HL-60 (cell line): ENCODE data around the gene NUDT8.

Experiments used
- DNase-seq, 2 experiments: peaks; one replicate each; pipeline ENCODE4 v3.0.0-alpha.2; 2010 to 2020; ENCODE audit warnings: low read depth in 1 of 2, low spot score in 1 of 2
- H3K27ac ChIP-seq: fragments of 250-450 bp; sonication (Bioruptor Pico); replicated peaks from 2 replicates; pipeline ENCODE4 v1.5.1; 2020; ENCODE audit warnings: mild to moderate bottlenecking, moderate library complexity
- H3K27me3 ChIP-seq: fragments of 250-450 bp; sonication (Bioruptor Pico); 2 replicates; pipeline ENCODE4 v1.5.1; 2021; ENCODE audit warnings: mild to moderate bottlenecking, moderate library complexity; ENCODE audit not compliant: insufficient read depth, poor library complexity, severe bottlenecking
- H3K4me3 ChIP-seq: replicated peaks from 2 replicates; pipeline ENCODE4 v1.5.1; 2011; ENCODE audit warnings: mild to moderate bottlenecking, control low read depth, low read length; ENCODE audit not compliant: insufficient read depth
- GABPA ChIP-seq: IDR thresholded peaks from 2 replicates; pipeline ENCODE4 v1.6.1; 2012; ENCODE audit warnings: low read depth
- POLR2AphosphoS5 ChIP-seq: IDR thresholded peaks from 2 replicates; pipeline ENCODE4 v1.6.1; 2012; ENCODE audit warnings: low read depth
- SPI1 ChIP-seq: IDR thresholded peaks from 2 replicates; pipeline ENCODE4 v1.6.1; 2012; ENCODE audit warnings: low read depth, mild to moderate bottlenecking, borderline replicate concordance
- TF ChIP-seq, protein P1 (sequence below): IDR thresholded peaks from 2 replicates; pipeline ENCODE4 v1.6.1; 2012; ENCODE audit warnings: low read depth; ENCODE audit not compliant: insufficient replicate concordance
- TF ChIP-seq, protein P2 (sequence below): IDR thresholded peaks from one replicate; pipeline ENCODE4 v1.5.1; 2011; ENCODE audit warnings: low read length, control low read depth, inconsistent platforms; ENCODE audit not compliant: insufficient read depth

Gene NUDT8

DNA sequence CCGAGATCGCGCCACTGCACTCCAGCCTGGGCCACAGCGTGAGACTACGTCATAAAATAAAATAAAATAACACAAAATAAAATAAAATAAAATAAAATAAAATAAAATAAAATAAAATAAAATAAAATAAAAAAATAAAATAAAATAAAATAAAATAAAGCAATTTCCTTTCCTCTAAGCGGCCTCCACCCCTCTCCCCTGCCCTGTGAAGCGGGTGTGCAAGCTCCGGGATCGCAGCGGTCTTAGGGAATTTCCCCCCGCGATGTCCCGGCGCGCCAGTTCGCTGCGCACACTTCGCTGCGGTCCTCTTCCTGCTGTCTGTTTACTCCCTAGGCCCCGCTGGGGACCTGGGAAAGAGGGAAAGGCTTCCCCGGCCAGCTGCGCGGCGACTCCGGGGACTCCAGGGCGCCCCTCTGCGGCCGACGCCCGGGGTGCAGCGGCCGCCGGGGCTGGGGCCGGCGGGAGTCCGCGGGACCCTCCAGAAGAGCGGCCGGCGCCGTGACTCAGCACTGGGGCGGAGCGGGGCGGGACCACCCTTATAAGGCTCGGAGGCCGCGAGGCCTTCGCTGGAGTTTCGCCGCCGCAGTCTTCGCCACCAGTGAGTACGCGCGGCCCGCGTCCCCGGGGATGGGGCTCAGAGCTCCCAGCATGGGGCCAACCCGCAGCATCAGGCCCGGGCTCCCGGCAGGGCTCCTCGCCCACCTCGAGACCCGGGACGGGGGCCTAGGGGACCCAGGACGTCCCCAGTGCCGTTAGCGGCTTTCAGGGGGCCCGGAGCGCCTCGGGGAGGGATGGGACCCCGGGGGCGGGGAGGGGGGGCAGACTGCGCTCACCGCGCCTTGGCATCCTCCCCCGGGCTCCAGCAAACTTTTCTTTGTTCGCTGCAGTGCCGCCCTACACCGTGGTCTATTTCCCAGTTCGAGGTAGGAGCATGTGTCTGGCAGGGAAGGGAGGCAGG lies 46.2 kb downstream of the NUDT8 start, which contains the start of gene GSTP1:
TSS of gene GSTP1 (plus strand) at position 566 of the 958 bp plus-strand sequence. CDS start at position 598, 32 bp downstream.
- TF ChIP-seq, protein P1, sequence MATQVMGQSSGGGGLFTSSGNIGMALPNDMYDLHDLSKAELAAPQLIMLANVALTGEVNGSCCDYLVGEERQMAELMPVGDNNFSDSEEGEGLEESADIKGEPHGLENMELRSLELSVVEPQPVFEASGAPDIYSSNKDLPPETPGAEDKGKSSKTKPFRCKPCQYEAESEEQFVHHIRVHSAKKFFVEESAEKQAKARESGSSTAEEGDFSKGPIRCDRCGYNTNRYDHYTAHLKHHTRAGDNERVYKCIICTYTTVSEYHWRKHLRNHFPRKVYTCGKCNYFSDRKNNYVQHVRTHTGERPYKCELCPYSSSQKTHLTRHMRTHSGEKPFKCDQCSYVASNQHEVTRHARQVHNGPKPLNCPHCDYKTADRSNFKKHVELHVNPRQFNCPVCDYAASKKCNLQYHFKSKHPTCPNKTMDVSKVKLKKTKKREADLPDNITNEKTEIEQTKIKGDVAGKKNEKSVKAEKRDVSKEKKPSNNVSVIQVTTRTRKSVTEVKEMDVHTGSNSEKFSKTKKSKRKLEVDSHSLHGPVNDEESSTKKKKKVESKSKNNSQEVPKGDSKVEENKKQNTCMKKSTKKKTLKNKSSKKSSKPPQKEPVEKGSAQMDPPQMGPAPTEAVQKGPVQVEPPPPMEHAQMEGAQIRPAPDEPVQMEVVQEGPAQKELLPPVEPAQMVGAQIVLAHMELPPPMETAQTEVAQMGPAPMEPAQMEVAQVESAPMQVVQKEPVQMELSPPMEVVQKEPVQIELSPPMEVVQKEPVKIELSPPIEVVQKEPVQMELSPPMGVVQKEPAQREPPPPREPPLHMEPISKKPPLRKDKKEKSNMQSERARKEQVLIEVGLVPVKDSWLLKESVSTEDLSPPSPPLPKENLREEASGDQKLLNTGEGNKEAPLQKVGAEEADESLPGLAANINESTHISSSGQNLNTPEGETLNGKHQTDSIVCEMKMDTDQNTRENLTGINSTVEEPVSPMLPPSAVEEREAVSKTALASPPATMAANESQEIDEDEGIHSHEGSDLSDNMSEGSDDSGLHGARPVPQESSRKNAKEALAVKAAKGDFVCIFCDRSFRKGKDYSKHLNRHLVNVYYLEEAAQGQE: peak; percentile 38
- TF ChIP-seq POLR2AphosphoS5: peak; percentile 83
- no peak for TF ChIP-seq GABPA
- Histone ChIP-seq H3K4me3 (peak within 1 kb of the TSS; percentile 55), H3K27me3 (no peaks in the 10 kb centered on the region), H3K27ac (peak within 1 kb of the TSS; percentile 82)
- DNase-seq: peak; percentile 89 to 91

DNA sequence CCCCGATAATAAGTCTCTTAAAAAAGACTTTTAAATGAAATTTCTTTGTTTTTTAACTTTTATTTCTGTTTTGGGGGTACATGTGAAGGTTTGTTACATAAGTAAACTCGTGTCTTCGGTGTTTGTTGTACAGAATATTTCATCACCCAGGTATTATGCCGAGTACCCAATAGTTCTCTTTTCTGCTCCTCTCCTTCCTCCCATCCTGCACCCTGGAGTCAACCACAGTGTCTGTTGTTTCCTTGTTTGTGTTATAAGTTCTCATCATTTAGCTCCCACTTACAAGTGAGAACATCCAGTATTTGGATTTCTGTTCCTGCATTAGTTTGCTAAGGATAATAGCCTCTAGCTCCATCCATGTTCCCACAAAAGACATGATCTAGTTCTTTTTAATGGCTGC lies 47.7 kb downstream of the NUDT8 start:
- Histone ChIP-seq H3K27ac (peak overlapping the region; percentile 82), H3K27me3 (no peaks in the 10 kb centered on the region), H3K4me3 (no peak overlapping the region)
- peak in 1 of 2 experiments; percentile 58 for DNase-seq
- TF ChIP-seq, protein P1: no peak
- TF ChIP-seq GABPA (no peak), SPI1 (no peak), POLR2AphosphoS5 (no peak)
- TF ChIP-seq, protein P2, sequence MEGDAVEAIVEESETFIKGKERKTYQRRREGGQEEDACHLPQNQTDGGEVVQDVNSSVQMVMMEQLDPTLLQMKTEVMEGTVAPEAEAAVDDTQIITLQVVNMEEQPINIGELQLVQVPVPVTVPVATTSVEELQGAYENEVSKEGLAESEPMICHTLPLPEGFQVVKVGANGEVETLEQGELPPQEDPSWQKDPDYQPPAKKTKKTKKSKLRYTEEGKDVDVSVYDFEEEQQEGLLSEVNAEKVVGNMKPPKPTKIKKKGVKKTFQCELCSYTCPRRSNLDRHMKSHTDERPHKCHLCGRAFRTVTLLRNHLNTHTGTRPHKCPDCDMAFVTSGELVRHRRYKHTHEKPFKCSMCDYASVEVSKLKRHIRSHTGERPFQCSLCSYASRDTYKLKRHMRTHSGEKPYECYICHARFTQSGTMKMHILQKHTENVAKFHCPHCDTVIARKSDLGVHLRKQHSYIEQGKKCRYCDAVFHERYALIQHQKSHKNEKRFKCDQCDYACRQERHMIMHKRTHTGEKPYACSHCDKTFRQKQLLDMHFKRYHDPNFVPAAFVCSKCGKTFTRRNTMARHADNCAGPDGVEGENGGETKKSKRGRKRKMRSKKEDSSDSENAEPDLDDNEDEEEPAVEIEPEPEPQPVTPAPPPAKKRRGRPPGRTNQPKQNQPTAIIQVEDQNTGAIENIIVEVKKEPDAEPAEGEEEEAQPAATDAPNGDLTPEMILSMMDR: no peak

DNA sequence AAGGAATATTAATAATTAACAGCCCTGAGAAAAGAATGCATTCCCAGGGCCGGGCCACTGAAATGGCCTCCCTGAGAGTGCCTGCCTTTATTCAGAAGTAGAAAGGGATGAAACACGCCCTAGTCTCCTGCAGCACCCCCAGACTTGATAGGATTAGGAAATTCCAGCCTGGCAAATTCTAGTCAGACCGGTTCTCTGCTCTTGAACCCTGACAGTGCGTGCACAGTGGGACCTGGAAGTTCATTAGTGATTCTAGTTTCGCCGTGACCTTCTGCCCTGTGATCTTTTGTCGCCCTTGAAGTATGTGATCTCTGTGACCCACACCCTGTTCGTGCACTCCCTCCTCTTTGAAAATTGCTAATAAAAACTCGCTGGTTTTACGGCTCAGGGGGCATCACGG lies 48.3 kb downstream of the NUDT8 start:
- no peaks in the 10 kb centered on the region for H3K27me3 ChIP-seq
- TF ChIP-seq, protein P1: no peak
- no peak for TF ChIP-seq GABPA
- DNase-seq: no peak
- H3K27ac ChIP-seq: no peak overlapping the region
- H3K4me3 ChIP-seq: no peak overlapping the region

DNA sequence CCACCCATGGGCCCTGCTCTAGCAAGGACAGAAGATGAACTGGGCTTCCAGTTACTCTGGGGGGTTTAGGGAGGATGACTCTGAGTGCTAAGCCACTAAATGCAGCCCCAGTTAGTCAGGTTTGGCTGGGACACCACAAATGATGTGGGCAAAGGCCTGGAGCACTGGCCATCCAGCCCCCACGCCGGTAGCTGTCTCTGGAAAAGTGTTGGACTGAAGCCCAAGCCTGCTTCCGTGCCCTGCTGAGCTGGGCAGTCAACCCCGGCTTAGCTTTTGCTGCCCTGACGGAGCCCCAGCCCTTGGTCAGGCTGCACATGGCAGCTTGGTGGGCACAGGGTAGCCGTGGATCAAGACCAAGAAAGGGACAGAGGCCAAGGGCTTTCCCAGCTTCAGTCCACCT lies 51.8 kb downstream of the NUDT8 start:
- Histone ChIP-seq H3K27ac (no peak overlapping the region), H3K27me3 (no peaks in the 10 kb centered on the region), H3K4me3 (no peak overlapping the region)
- no peak for TF ChIP-seq GABPA
- TF ChIP-seq SPI1: no peak
- TF ChIP-seq, protein P1: no peak
- TF ChIP-seq, protein P2: no peak
- TF ChIP-seq POLR2AphosphoS5: no peak
- no peak for DNase-seq
